HepG2 (cell line): ENCODE results near the gene SREK1. TPM values are rescaled to one million over a fixed set of nuclear protein-coding genes. Genes with fewer than 3 reads are reported as not detected.

Experiments
- ATAC-seq: fragments of 200-7000 bp; cut with Tn5 transposase; 3 replicates; pipeline ENCODE4 v1.9.1; 2020; ENCODE audit warnings: mild to moderate bottlenecking, moderate library complexity
- BruUV-seq: library from RNA; stranded (reverse); fragments of 400-500 nt; replicated peaks from 2 replicates; lab custom pipeline; 2021; lab: Mats Ljungman, UMichigan
- CTCF ChIA-PET: fragments of 300-600 bp; formaldehyde crosslinking; extraction: SDS; loops from one replicate; lab custom pipeline; 2021; ENCODE audit warnings: low total read pairs, inconsistent platforms, low intra/inter-chr PET ratio; lab: Yijun Ruan, JAX
- POLR2A ChIA-PET: fragments of 350-600 bp; sonication (Branson Sonifier 250); formaldehyde crosslinking; loops from one replicate; lab custom pipeline; 2020; ENCODE audit warnings: antibody characterized with exemption, inconsistent platforms; lab: Yijun Ruan, JAX
- DNase-seq: peaks from one replicate; pipeline ENCODE4 v3.0.0-alpha.2; 2015; ENCODE audit warnings: low spot score
- FAIRE-seq: peaks from 3 replicates; lab custom pipeline; 2011; peaks lifted over from hg19 to GRCh38; lab: Jason Lieb, UNC
- H2AFZ ChIP-seq: one replicate; pipeline ENCODE4 v1.6.1; 2011; ENCODE audit warnings: low read length, inconsistent platforms
- H3K27ac ChIP-seq: fragments of 300-600 bp; 3 replicates; pipeline ENCODE4 v1.8.0; 2011; ENCODE audit warnings: mixed run types, mild to moderate bottlenecking, mixed read lengths, low read length, inconsistent platforms; ENCODE audit not compliant: insufficient read depth; ENCODE audit errors: extremely low read length
- H3K27me3 ChIP-seq, 2 experiments: fragments of 200-600 bp in 1 of 2; 2 replicates in 1 of 2; 3 replicates in 1 of 2; pipeline versions ENCODE4 v1.6.0 to v1.8.0; 2011; ENCODE audit warnings: low read length in 2 of 2, mild to moderate bottlenecking in 2 of 2, moderate library complexity in 2 of 2, inconsistent platforms in 1 of 2; ENCODE audit not compliant: insufficient read depth in 2 of 2, control insufficient read depth in 1 of 2
- H3K36me3 ChIP-seq, 2 experiments: fragments of 200-600 bp in 1 of 2; replicated peaks in 1 of 2; 2 replicates in 1 of 2; 3 replicates in 1 of 2; pipeline versions ENCODE4 v1.5.1 to v1.8.0; 2011; ENCODE audit warnings: low read length in 2 of 2, inconsistent platforms in 1 of 2; ENCODE audit not compliant: insufficient read depth in 2 of 2, control insufficient read depth in 1 of 2
- H3K4me1 ChIP-seq: 2 replicates; pipeline ENCODE4 v1.5.1; 2012; ENCODE audit warnings: low read length, inconsistent platforms; ENCODE audit not compliant: insufficient read depth
- H3K4me2 ChIP-seq: 2 replicates; pipeline ENCODE4 v1.6.0; 2011; ENCODE audit warnings: low read depth, low read length, inconsistent platforms
- H3K4me3 ChIP-seq, 3 experiments: fragments of 200-600 bp in 1 of 3; sonication (generic), shearing (Covaris generic) in 1 of 3; replicated peaks in 1 of 3; 2 replicates each; pipeline ENCODE4 v1.5.1; 2011 to 2016; ENCODE audit warnings: low read length in 3 of 3, inconsistent platforms in 2 of 3, low read depth in 2 of 3, mild to moderate bottlenecking in 2 of 3, control low read depth in 1 of 3, mixed read lengths in 1 of 3; ENCODE audit not compliant: insufficient read depth in 1 of 3
- H3K79me2 ChIP-seq: one replicate; pipeline ENCODE4 v1.6.1; 2011; ENCODE audit warnings: low read length, inconsistent platforms; ENCODE audit not compliant: insufficient read depth
- H3K9ac ChIP-seq: 2 replicates; pipeline ENCODE4 v1.6.0; 2011; ENCODE audit warnings: mild to moderate bottlenecking, low read depth, low read length, inconsistent platforms; ENCODE audit not compliant: insufficient read depth
- H3K9me3 ChIP-seq: 2 replicates; pipeline ENCODE4 v1.5.1; 2012; ENCODE audit warnings: mild to moderate bottlenecking, low read length
- H4K20me1 ChIP-seq: 2 replicates; pipeline ENCODE4 v1.6.0; 2011; ENCODE audit warnings: inconsistent platforms, mild to moderate bottlenecking, low read length, moderate library complexity; ENCODE audit not compliant: insufficient read depth
- CENPT ChIP-seq: sonication (generic); formaldehyde crosslinking; IDR thresholded peaks from 2 replicates; pipeline ENCODE4 v1.8.0; 2022; ENCODE audit warnings: low read depth, mild to moderate bottlenecking, moderate library complexity, missing genetic modification reagents
- LCORL ChIP-seq, 2 experiments: fragments of 450-650 bp in 1 of 2; sonication (generic) in 1 of 2; formaldehyde crosslinking in 1 of 2; IDR thresholded peaks; 2 replicates each; pipeline versions ENCODE4 v1.5.0 to v1.6.1; 2017 to 2020; ENCODE audit warnings: antibody characterized with exemption in 1 of 2, missing genetic modification reagents in 1 of 2
- MBNL3 ChIP-seq: fragments of 250-450 bp; sonication (Bioruptor Pico); conservative IDR thresholded peaks from 2 replicates; pipeline ENCODE4 v1.8.0; 2022; ENCODE audit warnings: mild to moderate bottlenecking, inconsistent platforms
- MED1 ChIP-seq: sonication (generic); formaldehyde crosslinking; IDR thresholded peaks from 2 replicates; pipeline ENCODE4 v1.4.0; 2020; ENCODE audit warnings: missing genetic modification reagents
- NCOA5 ChIP-seq: sonication (generic); formaldehyde crosslinking; IDR thresholded peaks from 2 replicates; pipeline ENCODE4 v1.4.0; 2020; ENCODE audit warnings: missing genetic modification reagents
- NONO ChIP-seq, 2 experiments: fragments of 450-650 bp in 1 of 2; sonication (generic) in 1 of 2; formaldehyde crosslinking in 1 of 2; IDR thresholded peaks in 1 of 2; conservative IDR thresholded peaks in 1 of 2; 2 replicates each; pipeline versions ENCODE4 v1.6.1 to v1.8.0; 2017 to 2022; ENCODE audit warnings: mild to moderate bottlenecking in 1 of 2, missing genetic modification reagents in 1 of 2, moderate library complexity in 1 of 2
- SAP130 ChIP-seq: IDR thresholded peaks from 2 replicates; pipeline ENCODE4 v1.6.1; 2016; ENCODE audit warnings: low read depth
- ZNF20 ChIP-seq: sonication (generic); formaldehyde crosslinking; IDR thresholded peaks from 2 replicates; pipeline ENCODE4 v1.4.0; 2020; ENCODE audit warnings: mild to moderate bottlenecking, moderate library complexity, missing genetic modification reagents
- ZNF776 ChIP-seq: sonication (generic); formaldehyde crosslinking; IDR thresholded peaks from 2 replicates; pipeline ENCODE4 v1.4.0; 2020; ENCODE audit warnings: mild to moderate bottlenecking, missing genetic modification reagents
- WGBS: methylation state at CpG from one replicate; pipeline ENCODE4 v1.1.6; 2017; ENCODE audit warnings: low lambda C conversion rate; 5-methylcytosine and 5-hydroxymethylcytosine counted together
- in situ Hi-C: cut with HindIII; loops from 2 replicates; pipeline ENCODE4 v1.10.0; 2017; ENCODE audit warnings: low pct_unique_long_range_greater_than_20kb; ENCODE audit not compliant: extremely low pct_ligation_motif_present
- intact Hi-C: fragments of 100-400 bp; cut with micrococcal nuclease; formaldehyde crosslinking; loops from one replicate; pipeline ENCODE4 v1.10.0; 2022; ENCODE audit not compliant: unreplicated experiment
- polyA plus RNA-seq, 8 experiments: library from polyadenylated mRNA; depleted of rRNA in 3 of 8; stranded (reverse) in 7 of 8; unstranded in 1 of 8; fragments of >200 nt; fragmentation: Illumina TruSeq in 4 of 8; extraction: Trizol in 4 of 8; gene quantifications; 2 replicates each; pipeline versions ENCODE4 v1.2.1 to v1.2.3, GENCODE V29; 2011 to 2016; ENCODE audit warnings: low read depth in 4 of 8, missing spikeins in 1 of 8, mixed read lengths in 1 of 8; ENCODE audit not compliant: insufficient read depth in 1 of 8
- total RNA-seq, 5 experiments: library from RNA; depleted of rRNA; stranded (reverse); fragments of >200 nt; fragmentation: Illumina TruSeq; extraction: Trizol; gene quantifications; 2 replicates each; pipeline ENCODE4 v1.2.3, GENCODE V29; 2016; ENCODE audit warnings: low read depth in 1 of 5
- TF ChIP-seq, protein P1 (sequence below): sonication (generic); formaldehyde crosslinking; conservative IDR thresholded peaks from 2 replicates; pipeline ENCODE4 v1.5.0; 2020; ENCODE audit warnings: missing genetic modification reagents
- TF ChIP-seq, protein P2 (sequence below): sonication (generic); formaldehyde crosslinking; IDR thresholded peaks from 2 replicates; pipeline ENCODE4 v1.4.0; 2020; ENCODE audit warnings: missing genetic modification reagents, borderline replicate concordance
- TF ChIP-seq, protein P3 (sequence below): IDR thresholded peaks from 2 replicates; pipeline ENCODE4 v1.6.1; 2016
- TF ChIP-seq, protein P4 (sequence below): IDR thresholded peaks from 2 replicates; pipeline ENCODE4 v1.6.1; 2016; ENCODE audit warnings: low read depth, borderline replicate concordance

Gene SREK1
- total and polyA plus RNA-seq, 2 of the 13 experiments (the other 11 are each of a cell fraction or from before 2014, with no cell fraction given) = 60.6 to 90.9 TPM

DNA sequence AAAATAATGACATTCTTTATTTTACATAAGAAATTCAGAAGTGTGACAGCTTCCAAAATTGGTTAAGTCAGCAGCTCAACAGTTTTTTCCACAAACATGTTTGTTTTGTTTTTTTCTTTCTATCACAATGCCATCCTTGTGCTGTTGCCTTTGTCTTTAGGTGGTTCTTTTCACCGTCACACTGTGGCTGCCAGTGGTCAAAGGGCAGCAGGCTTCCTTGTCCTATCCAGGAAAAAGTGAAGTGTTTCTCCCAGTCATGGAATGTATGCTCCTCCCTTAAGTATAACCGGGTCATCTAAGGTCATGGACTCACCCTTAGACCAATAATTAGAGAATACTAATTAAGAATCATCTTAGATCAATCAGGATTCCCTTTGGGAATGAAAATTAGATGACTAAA is 87.4 kb downstream of the SREK1 start:
- POLR2A ChIA-PET = no interaction called here
- in situ Hi-C loops (no loop called here), intact Hi-C loops (no loop called here)
- no peak overlapping the region for H3K27ac ChIP-seq
- H4K20me1 ChIP-seq = no peaks in the 10 kb centered on the region
- no peaks in the 10 kb centered on the region; a peak in 1 of 5 replicates for H3K27me3 ChIP-seq
- H2AFZ ChIP-seq = no peak overlapping the region
- DNase-seq (no peak), FAIRE-seq (no peak), ATAC-seq (no peak)
- WGBS = 0% methylated on average over 2 of the region's 2 CpGs
- H3K4me1 ChIP-seq = no peaks in the 10 kb centered on the region
- H3K9ac ChIP-seq = no peak overlapping the region
- H3K36me3 ChIP-seq = no peaks in the 10 kb centered on the region
- TF ChIP-seq ZNF20 (no peak), MBNL3 (CRISPR knock-in tag) (no peak), MED1 (no peak), NCOA5 (CRISPR knock-in tag) (no peak)
- TF ChIP-seq, protein P1, sequence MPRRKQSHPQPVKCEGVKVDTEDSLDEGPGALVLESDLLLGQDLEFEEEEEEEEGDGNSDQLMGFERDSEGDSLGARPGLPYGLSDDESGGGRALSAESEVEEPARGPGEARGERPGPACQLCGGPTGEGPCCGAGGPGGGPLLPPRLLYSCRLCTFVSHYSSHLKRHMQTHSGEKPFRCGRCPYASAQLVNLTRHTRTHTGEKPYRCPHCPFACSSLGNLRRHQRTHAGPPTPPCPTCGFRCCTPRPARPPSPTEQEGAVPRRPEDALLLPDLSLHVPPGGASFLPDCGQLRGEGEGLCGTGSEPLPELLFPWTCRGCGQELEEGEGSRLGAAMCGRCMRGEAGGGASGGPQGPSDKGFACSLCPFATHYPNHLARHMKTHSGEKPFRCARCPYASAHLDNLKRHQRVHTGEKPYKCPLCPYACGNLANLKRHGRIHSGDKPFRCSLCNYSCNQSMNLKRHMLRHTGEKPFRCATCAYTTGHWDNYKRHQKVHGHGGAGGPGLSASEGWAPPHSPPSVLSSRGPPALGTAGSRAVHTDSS = no peak
- TF ChIP-seq, protein P2, sequence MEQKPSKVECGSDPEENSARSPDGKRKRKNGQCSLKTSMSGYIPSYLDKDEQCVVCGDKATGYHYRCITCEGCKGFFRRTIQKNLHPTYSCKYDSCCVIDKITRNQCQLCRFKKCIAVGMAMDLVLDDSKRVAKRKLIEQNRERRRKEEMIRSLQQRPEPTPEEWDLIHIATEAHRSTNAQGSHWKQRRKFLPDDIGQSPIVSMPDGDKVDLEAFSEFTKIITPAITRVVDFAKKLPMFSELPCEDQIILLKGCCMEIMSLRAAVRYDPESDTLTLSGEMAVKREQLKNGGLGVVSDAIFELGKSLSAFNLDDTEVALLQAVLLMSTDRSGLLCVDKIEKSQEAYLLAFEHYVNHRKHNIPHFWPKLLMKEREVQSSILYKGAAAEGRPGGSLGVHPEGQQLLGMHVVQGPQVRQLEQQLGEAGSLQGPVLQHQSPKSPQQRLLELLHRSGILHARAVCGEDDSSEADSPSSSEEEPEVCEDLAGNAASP = no peak
- BruUV-seq = no TSS peak
- no peak overlapping the region for H3K4me3 ChIP-seq
- CTCF ChIA-PET = no interaction called here
- no peaks in the 10 kb centered on the region for H3K79me2 ChIP-seq
- H3K9me3 ChIP-seq = no peaks in the 10 kb centered on the region
- H3K4me2 ChIP-seq = no peak overlapping the region

DNA sequence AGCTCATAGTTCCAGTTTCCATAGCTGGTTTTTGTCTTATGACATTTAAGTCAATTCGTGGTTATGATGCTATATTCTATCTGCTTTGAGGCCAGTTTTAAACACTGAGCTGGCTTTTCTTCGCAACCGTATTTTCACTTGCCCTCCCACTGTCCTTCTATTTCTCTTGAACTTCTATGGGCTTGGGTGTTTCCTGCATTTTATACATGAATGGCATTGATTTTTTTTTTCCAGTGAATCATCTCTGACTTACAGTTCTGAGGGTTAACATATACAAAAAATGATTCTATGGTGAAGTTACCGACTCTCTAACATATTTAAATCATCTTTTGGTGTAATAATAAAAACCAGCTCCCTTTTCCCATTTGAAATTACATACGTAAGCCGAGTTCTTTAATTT is 88.2 kb downstream of the SREK1 start:
- ChIA-PET CTCF (no interaction called here), POLR2A (no interaction called here)
- 41% methylated on average over 6 of the region's 6 CpGs for WGBS
- Histone ChIP-seq H3K9ac (no peak overlapping the region), H3K9me3 (no peaks in the 10 kb centered on the region), H3K36me3 (no peaks in the 10 kb centered on the region), H3K79me2 (no peaks in the 10 kb centered on the region), H3K4me2 (no peak overlapping the region), H4K20me1 (no peaks in the 10 kb centered on the region), H3K4me1 (no peaks in the 10 kb centered on the region), H3K27me3 (peaks cover 0 to 4% of the 10 kb centered on the region in 2 experiments; a peak in 2 of 5 replicates), H3K4me3 (no peak overlapping the region), H2AFZ (no peak overlapping the region), H3K27ac (no peak overlapping the region)
- in situ Hi-C loops = no loop called here
- DNase-seq (no peak), FAIRE-seq (no peak), ATAC-seq (no peak)
- no TSS peak for BruUV-seq
- intact Hi-C loops = no loop called here
- TF ChIP-seq, protein P3, sequence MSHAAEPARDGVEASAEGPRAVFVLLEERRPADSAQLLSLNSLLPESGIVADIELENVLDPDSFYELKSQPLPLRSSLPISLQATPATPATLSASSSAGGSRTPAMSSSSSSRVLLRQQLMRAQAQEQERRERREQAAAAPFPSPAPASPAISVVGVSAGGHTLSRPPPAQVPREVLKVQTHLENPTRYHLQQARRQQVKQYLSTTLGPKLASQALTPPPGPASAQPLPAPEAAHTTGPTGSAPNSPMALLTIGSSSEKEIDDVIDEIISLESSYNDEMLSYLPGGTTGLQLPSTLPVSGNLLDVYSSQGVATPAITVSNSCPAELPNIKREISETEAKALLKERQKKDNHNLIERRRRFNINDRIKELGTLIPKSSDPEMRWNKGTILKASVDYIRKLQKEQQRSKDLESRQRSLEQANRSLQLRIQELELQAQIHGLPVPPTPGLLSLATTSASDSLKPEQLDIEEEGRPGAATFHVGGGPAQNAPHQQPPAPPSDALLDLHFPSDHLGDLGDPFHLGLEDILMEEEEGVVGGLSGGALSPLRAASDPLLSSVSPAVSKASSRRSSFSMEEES (CRISPR knock-in tag) = no peak
- TF ChIP-seq ZNF776 (CRISPR knock-in tag) (no peak), LCORL (IDR thresholded peaks at IDR 0.05) (no peak), LCORL (CRISPR knock-in tag; IDR thresholded peaks at IDR 0.05) (no peak), NONO (IDR thresholded peaks at IDR 0.05) (no peak), NONO (CRISPR knock-in tag; conservative IDR thresholded peaks at IDR 0.05) (no peak), CENPT (CRISPR knock-in tag) (no peak), SAP130 (CRISPR knock-in tag) (no peak)
- TF ChIP-seq, protein P4, sequence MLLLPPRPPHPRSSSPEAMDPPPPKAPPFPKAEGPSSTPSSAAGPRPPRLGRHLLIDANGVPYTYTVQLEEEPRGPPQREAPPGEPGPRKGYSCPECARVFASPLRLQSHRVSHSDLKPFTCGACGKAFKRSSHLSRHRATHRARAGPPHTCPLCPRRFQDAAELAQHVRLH (CRISPR knock-in tag) = no peak
